HepG2 (cell line): ENCODE measurements around the gene TMEM129. TPM values are rescaled to one million over a fixed set of nuclear protein-coding genes. Genes with fewer than 3 reads are reported as not detected.

ENCODE experiments used
- DZIP1 ChIP-seq: sonication (generic); formaldehyde crosslinking; IDR thresholded peaks from 2 replicates; pipeline ENCODE4 v1.5.0; 2020; ENCODE audit warnings: mild to moderate bottlenecking, missing genetic modification reagents
- E2F1 ChIP-seq: sonication (generic); formaldehyde crosslinking; IDR thresholded peaks from 2 replicates; pipeline ENCODE4 v1.5.0; 2020; ENCODE audit warnings: missing genetic modification reagents
- HMG20A ChIP-seq: IDR thresholded peaks from 2 replicates; pipeline ENCODE4 v1.6.1; 2016; ENCODE audit warnings: borderline replicate concordance
- KLF16 ChIP-seq, 2 experiments: sonication (generic) in 1 of 2; formaldehyde crosslinking in 1 of 2; IDR thresholded peaks; 2 replicates each; pipeline versions ENCODE4 v1.6.1 to v1.8.0; 2016 to 2023; ENCODE audit warnings: missing genetic modification reagents in 2 of 2, missing compliant biosample characterization in 1 of 2
- NFKBIZ ChIP-seq: IDR thresholded peaks from 2 replicates; pipeline ENCODE4 v1.6.1; 2018; ENCODE audit warnings: missing genetic modification reagents, missing compliant biosample characterization
- SMAD3 ChIP-seq: sonication (generic); formaldehyde crosslinking; IDR thresholded peaks from 2 replicates; pipeline ENCODE4 v1.4.0; 2020; ENCODE audit warnings: missing genetic modification reagents
- TCF7L2 ChIP-seq: IDR thresholded peaks from 2 replicates; pipeline ENCODE4 v1.6.1; 2011; ENCODE audit warnings: mild to moderate bottlenecking, low read depth, low read length, moderate library complexity
- ZBTB44 ChIP-seq: sonication (generic); formaldehyde crosslinking; IDR thresholded peaks from 2 replicates; pipeline ENCODE4 v1.4.0; 2020; ENCODE audit warnings: missing genetic modification reagents
- ZNF501 ChIP-seq: sonication (generic); formaldehyde crosslinking; IDR thresholded peaks from 2 replicates; pipeline ENCODE4 v1.5.1; 2020; ENCODE audit warnings: mild to moderate bottlenecking, moderate library complexity, missing genetic modification reagents
- ZNF512B ChIP-seq: sonication (generic); formaldehyde crosslinking; IDR thresholded peaks from 2 replicates; pipeline ENCODE4 v1.5.1; 2020; ENCODE audit warnings: missing genetic modification reagents, mild to moderate bottlenecking, borderline replicate concordance
- ZNF547 ChIP-seq: sonication (generic); formaldehyde crosslinking; IDR thresholded peaks from 2 replicates; pipeline ENCODE4 v1.5.1; 2020; ENCODE audit warnings: mild to moderate bottlenecking, missing genetic modification reagents
- ZNF616 ChIP-seq: sonication (generic); formaldehyde crosslinking; IDR thresholded peaks from 2 replicates; pipeline ENCODE4 v1.5.0; 2020; ENCODE audit warnings: low read depth, mild to moderate bottlenecking, missing genetic modification reagents
- ZNF670 ChIP-seq: sonication (generic); formaldehyde crosslinking; IDR thresholded peaks from 2 replicates; pipeline ENCODE4 v1.8.0; 2022; ENCODE audit warnings: mild to moderate bottlenecking, missing genetic modification reagents, borderline replicate concordance
- ZNF687 ChIP-seq: sonication (generic); formaldehyde crosslinking; IDR thresholded peaks from 2 replicates; pipeline ENCODE4 v1.5.1; 2020; ENCODE audit warnings: mild to moderate bottlenecking, missing genetic modification reagents, moderate library complexity
- ZNF766 ChIP-seq: sonication (generic); formaldehyde crosslinking; IDR thresholded peaks from 2 replicates; pipeline ENCODE4 v1.5.0; 2020; ENCODE audit warnings: missing genetic modification reagents, borderline replicate concordance
- ZNF775 ChIP-seq: sonication (generic); formaldehyde crosslinking; IDR thresholded peaks from 2 replicates; pipeline ENCODE4 v1.4.0; 2020; ENCODE audit warnings: missing genetic modification reagents, mild to moderate bottlenecking, moderate library complexity, borderline replicate concordance
- polyA plus RNA-seq, 8 experiments: library from polyadenylated mRNA; depleted of rRNA in 3 of 8; stranded (reverse) in 7 of 8; unstranded in 1 of 8; fragments of >200 nt; fragmentation: Illumina TruSeq in 4 of 8; extraction: Trizol in 4 of 8; gene quantifications; 2 replicates each; pipeline versions ENCODE4 v1.2.1 to v1.2.3, GENCODE V29; 2011 to 2016; ENCODE audit warnings: low read depth in 4 of 8, missing spikeins in 1 of 8, mixed read lengths in 1 of 8; ENCODE audit not compliant: insufficient read depth in 1 of 8
- total RNA-seq, 5 experiments: library from RNA; depleted of rRNA; stranded (reverse); fragments of >200 nt; fragmentation: Illumina TruSeq; extraction: Trizol; gene quantifications; 2 replicates each; pipeline ENCODE4 v1.2.3, GENCODE V29; 2016; ENCODE audit warnings: low read depth in 1 of 5

Gene TMEM129
- total and polyA plus RNA-seq, 2 of the 13 experiments (the other 11 are each of a cell fraction or from before 2014, with no cell fraction given): 19.0 to 25.8 TPM

- TF ChIP-seq HMG20A (CRISPR knock-in tag): no peak
- TF ChIP-seq ZNF775 (CRISPR knock-in tag): no peak
- no peak for TF ChIP-seq DZIP1 (CRISPR knock-in tag)
- no peak; the same call in none of the 2 replicates for TF ChIP-seq ZNF687
- no peak for TF ChIP-seq ZNF512B (CRISPR knock-in tag)
- no peak for TF ChIP-seq ZNF501 (CRISPR knock-in tag)
- peak in 1 of 2 experiments; percentile 7; a peak in 1 of 4 replicates for TF ChIP-seq KLF16 (CRISPR knock-in tag; IDR thresholded peaks at IDR 0.05)
- TF ChIP-seq ZNF547 (CRISPR knock-in tag): no peak
- TF ChIP-seq ZNF766 (CRISPR knock-in tag): no peak
- no peak for TF ChIP-seq ZNF616 (CRISPR knock-in tag)
- peak; percentile 69 for TF ChIP-seq E2F1
- peak; percentile 78; the same call in 1 of the 2 replicates for TF ChIP-seq SMAD3
- TF ChIP-seq NFKBIZ (CRISPR knock-in tag): no peak
- no peak for TF ChIP-seq ZNF670 (CRISPR knock-in tag)
- TF ChIP-seq ZBTB44 (CRISPR knock-in tag): no peak
- TF ChIP-seq TCF7L2: no peak
These were observed at the start of gene TMEM129, which contains the start of gene TACC3 (continued) for GRCh38 chr4:1721003-1721665.
